Ishikawa (cell line): ENCODE data around the gene CLCA2.

Source experiments
- CEBPB ChIP-seq: IDR thresholded peaks from 2 replicates; pipeline ENCODE4 v1.6.1; 2012
- CREB1 ChIP-seq: IDR thresholded peaks from 2 replicates; pipeline ENCODE4 v1.6.1; 2012; ENCODE audit warnings: low read depth
- EGR1 ChIP-seq: IDR thresholded peaks from 2 replicates; pipeline ENCODE4 v1.6.1; 2012
- EP300 ChIP-seq: IDR thresholded peaks from 2 replicates; pipeline ENCODE4 v1.6.1; 2012; ENCODE audit warnings: borderline replicate concordance
- FOXM1 ChIP-seq: IDR thresholded peaks from 2 replicates; pipeline ENCODE4 v1.6.1; 2012; ENCODE audit warnings: low read depth, borderline replicate concordance
- NFIC ChIP-seq: IDR thresholded peaks from 2 replicates; pipeline ENCODE4 v1.6.1; 2012
- RAD21 ChIP-seq: IDR thresholded peaks from 2 replicates; pipeline ENCODE4 v1.6.1; 2012; ENCODE audit warnings: low read depth
- TAF1 ChIP-seq: IDR thresholded peaks from 2 replicates; pipeline ENCODE4 v1.6.1; 2012; ENCODE audit warnings: low read depth, mild to moderate bottlenecking
- TCF12 ChIP-seq: IDR thresholded peaks from 2 replicates; pipeline ENCODE4 v1.6.1; 2012; ENCODE audit warnings: low read depth
- TEAD4 ChIP-seq: IDR thresholded peaks from 2 replicates; pipeline ENCODE4 v1.6.1; 2012
- YY1 ChIP-seq: IDR thresholded peaks from 2 replicates; pipeline ENCODE4 v1.6.1; 2012; ENCODE audit warnings: low read depth
- ZBTB7A ChIP-seq: IDR thresholded peaks from 2 replicates; pipeline ENCODE4 v1.6.1; 2012; ENCODE audit warnings: low read depth
- TF ChIP-seq, protein P1 (sequence below): IDR thresholded peaks from 2 replicates; pipeline ENCODE4 v1.6.1; 2012
- TF ChIP-seq, protein P2 (sequence below): IDR thresholded peaks from 2 replicates; pipeline ENCODE4 v1.6.1; 2012
- TF ChIP-seq, protein P3 (sequence below): IDR thresholded peaks from 2 replicates; pipeline ENCODE4 v1.6.1; 2012; ENCODE audit warnings: low read depth, mild to moderate bottlenecking

Gene CLCA2

DNA sequence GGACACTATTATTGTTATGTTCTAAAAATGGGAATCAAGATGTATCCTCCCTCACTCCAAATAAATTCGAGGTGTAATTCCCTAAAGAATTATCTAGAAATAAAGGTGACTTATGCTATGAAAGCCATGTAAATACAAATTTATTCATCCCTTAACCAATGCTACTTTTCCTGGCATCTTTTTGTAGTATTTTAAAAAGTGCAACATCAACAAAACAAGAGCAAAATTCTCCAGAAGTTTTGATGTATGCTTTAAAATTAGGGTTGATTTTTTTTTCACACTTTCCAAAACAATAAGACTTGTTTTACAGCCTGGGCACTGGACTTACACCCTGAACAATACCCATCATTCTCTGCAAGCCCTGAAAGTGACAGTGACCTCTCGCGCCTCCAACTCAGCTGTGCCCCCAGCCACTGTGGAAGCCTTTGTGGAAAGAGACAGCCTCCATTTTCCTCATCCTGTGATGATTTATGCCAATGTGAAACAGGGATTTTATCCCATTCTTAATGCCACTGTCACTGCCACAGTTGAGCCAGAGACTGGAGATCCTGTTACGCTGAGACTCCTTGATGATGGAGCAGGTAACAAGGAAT, 23.3 kb downstream of the CLCA2 start:
- TF ChIP-seq EGR1 (no peak), EP300 (no peak), ZBTB7A (no peak), TEAD4 (no peak), CREB1 (no peak), TCF12 (no peak), NFIC (no peak)
- TF ChIP-seq, protein P1, sequence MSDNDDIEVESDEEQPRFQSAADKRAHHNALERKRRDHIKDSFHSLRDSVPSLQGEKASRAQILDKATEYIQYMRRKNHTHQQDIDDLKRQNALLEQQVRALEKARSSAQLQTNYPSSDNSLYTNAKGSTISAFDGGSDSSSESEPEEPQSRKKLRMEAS = no peak

DNA sequence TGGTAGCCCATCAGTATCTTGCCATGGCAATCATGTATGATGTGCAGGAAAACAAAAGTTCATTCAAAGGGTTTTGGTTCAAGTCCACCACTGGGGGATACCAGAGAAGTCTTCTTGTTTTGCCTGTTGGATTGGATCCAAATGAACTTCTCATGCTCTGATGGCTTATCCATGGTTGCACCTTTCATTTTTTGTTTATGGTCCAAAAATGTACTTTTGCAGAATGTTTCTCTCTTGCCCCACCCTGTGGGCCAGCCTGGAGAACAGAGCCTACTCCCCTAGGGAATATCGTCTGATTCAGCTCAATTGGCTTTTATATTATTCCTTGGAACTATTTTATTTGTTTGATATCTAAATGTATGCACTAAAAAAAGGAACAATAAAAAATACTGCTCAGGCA, 24.7 kb downstream of the CLCA2 start:
- TF ChIP-seq YY1 (no peak), ZBTB7A (no peak), TEAD4 (no peak), TCF12 (no peak), TAF1 (no peak), EGR1 (no peak), FOXM1 (no peak), CREB1 (no peak), CEBPB (no peak)
- TF ChIP-seq, protein P2, sequence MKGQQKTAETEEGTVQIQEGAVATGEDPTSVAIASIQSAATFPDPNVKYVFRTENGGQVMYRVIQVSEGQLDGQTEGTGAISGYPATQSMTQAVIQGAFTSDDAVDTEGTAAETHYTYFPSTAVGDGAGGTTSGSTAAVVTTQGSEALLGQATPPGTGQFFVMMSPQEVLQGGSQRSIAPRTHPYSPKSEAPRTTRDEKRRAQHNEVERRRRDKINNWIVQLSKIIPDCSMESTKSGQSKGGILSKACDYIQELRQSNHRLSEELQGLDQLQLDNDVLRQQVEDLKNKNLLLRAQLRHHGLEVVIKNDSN = no peak
- TF ChIP-seq, protein P3, sequence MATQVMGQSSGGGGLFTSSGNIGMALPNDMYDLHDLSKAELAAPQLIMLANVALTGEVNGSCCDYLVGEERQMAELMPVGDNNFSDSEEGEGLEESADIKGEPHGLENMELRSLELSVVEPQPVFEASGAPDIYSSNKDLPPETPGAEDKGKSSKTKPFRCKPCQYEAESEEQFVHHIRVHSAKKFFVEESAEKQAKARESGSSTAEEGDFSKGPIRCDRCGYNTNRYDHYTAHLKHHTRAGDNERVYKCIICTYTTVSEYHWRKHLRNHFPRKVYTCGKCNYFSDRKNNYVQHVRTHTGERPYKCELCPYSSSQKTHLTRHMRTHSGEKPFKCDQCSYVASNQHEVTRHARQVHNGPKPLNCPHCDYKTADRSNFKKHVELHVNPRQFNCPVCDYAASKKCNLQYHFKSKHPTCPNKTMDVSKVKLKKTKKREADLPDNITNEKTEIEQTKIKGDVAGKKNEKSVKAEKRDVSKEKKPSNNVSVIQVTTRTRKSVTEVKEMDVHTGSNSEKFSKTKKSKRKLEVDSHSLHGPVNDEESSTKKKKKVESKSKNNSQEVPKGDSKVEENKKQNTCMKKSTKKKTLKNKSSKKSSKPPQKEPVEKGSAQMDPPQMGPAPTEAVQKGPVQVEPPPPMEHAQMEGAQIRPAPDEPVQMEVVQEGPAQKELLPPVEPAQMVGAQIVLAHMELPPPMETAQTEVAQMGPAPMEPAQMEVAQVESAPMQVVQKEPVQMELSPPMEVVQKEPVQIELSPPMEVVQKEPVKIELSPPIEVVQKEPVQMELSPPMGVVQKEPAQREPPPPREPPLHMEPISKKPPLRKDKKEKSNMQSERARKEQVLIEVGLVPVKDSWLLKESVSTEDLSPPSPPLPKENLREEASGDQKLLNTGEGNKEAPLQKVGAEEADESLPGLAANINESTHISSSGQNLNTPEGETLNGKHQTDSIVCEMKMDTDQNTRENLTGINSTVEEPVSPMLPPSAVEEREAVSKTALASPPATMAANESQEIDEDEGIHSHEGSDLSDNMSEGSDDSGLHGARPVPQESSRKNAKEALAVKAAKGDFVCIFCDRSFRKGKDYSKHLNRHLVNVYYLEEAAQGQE = no peak

DNA sequence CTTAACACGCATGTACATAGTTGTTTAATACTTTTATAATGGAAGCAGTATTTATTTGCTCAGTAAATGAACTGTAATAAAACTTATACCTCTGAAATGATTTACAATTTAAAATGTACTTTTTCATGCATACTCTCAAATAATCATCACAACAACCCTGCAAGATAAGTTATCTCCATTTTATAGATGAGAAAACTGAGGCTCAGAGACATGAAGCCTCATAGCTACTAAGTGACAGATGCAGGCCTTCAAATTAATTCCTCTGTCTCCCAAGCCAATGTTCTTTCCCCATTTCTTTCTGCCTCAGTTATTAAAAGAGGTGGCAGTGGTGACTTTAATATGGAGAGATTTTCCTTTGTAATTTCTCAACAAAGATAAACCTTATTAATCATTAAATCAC, 25.1 kb downstream of the CLCA2 start:
- no peak for TF ChIP-seq YY1

DNA sequence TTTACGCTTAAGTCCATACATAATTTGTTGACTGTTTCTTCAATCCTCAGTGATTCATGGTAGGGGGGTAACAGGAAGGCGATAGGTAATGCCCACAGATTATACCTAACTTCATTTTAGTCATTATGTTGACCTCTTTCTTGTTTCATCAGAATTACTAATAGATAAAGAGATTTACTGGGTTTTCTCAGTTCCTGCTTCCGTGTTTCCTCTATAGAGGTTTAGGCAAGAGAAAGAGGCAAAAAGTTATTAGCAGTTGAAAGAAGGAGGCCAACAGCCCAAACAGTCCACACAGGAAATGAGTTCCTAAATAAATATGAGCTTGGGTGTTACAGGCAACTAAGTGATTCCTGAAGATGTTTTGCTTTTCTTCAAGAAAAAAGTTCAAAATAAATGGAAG, 26.9 kb downstream of the CLCA2 start:
- no peak for TF ChIP-seq NFIC
- TF ChIP-seq EGR1 = no peak
- no peak for TF ChIP-seq EP300
- no peak for TF ChIP-seq TEAD4
- no peak for TF ChIP-seq RAD21
- no peak for TF ChIP-seq TCF12
- TF ChIP-seq YY1 = no peak
- no peak for TF ChIP-seq CEBPB

DNA sequence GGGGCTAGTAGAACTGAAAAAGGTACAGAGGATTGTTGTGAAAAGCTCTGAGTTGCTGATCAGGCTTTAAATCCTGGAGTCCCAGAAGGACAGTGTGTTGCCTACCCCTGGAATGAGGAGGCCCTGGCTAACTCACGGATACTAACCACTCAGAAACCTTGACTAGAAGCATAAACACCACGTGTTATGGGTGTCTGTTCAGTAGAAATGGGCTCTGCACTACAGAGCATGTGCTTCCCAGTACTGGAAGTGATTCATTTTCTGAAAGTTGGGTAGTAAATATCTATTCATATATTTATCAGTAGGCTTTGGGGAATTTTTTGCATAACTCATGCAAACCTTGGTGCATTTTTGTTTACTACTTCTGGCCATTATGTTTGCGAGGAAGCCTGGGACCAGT, 29.7 kb downstream of the CLCA2 start:
- TF ChIP-seq, protein P1 = no peak
- TF ChIP-seq NFIC (no peak), ZBTB7A (no peak), FOXM1 (no peak), TAF1 (no peak), TEAD4 (no peak)
- TF ChIP-seq, protein P2 = no peak

DNA sequence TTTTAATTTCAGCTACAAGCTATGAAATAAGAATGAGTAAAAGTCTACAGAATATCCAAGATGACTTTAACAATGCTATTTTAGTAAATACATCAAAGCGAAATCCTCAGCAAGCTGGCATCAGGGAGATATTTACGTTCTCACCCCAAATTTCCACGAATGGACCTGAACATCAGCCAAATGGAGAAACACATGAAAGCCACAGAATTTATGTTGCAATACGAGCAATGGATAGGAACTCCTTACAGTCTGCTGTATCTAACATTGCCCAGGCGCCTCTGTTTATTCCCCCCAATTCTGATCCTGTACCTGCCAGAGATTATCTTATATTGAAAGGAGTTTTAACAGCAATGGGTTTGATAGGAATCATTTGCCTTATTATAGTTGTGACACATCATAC, 31.1 kb downstream of the CLCA2 start:
- TF ChIP-seq ZBTB7A (no peak), TAF1 (no peak), TCF12 (no peak), FOXM1 (no peak)
- TF ChIP-seq, protein P2 = no peak
- TF ChIP-seq, protein P1 = no peak

DNA sequence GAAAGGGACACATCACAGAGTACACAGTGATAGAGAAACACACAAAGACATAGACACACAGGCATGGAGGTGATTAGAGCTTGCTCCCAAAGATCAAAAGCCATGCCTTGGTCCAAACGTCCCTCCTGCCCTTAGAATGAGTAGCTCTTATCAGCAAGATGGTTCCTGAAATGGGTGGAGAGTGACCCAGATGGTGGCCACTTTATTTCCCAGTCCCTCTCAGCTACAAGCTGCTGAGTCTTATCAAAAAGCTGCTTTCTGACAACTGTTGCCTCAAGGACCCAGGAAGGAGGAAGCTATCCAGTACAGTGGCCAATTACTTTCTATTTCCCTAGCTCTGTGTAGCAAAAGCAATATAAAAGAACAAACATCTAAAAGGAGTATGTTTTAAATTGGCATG, 37.0 kb downstream of the CLCA2 start:
- TF ChIP-seq, protein P3 = no peak
- TF ChIP-seq FOXM1 (no peak), NFIC (no peak), TEAD4 (no peak), TCF12 (no peak), RAD21 (no peak)
